GM18502 (cell line): ENCODE results near the gene DPEP1.
"Not testable (repeated sequence)": the region's sequence is repeated elsewhere in the genome, so short reads cannot be mapped to it uniquely, and the experiment has no call there.

ENCODE experiments used
- ATAC-seq: cut with Tn5 transposase; IDR thresholded peaks from one replicate; pipeline ENCODE4 v1.9.1; 2021; ENCODE audit warnings: mild to moderate bottlenecking; ENCODE audit not compliant: unreplicated experiment, poor library complexity

The DPEP1 gene

GRCh38 chr16:89576153-89577054 lies 37.0 kb upstream of the DPEP1 start:
- ATAC-seq, result no peak

- ATAC-seq, result no peak
These were observed 36.2 kb upstream of the DPEP1 start for GRCh38 chr16:89577055-89577759.

- no peak for ATAC-seq
These were observed 34.1 kb upstream of the DPEP1 start for GRCh38 chr16:89579351-89579750.

GRCh38 chr16:89581045-89581695 lies 32.3 kb upstream of the DPEP1 start:
- ATAC-seq, result no peak

DNA sequence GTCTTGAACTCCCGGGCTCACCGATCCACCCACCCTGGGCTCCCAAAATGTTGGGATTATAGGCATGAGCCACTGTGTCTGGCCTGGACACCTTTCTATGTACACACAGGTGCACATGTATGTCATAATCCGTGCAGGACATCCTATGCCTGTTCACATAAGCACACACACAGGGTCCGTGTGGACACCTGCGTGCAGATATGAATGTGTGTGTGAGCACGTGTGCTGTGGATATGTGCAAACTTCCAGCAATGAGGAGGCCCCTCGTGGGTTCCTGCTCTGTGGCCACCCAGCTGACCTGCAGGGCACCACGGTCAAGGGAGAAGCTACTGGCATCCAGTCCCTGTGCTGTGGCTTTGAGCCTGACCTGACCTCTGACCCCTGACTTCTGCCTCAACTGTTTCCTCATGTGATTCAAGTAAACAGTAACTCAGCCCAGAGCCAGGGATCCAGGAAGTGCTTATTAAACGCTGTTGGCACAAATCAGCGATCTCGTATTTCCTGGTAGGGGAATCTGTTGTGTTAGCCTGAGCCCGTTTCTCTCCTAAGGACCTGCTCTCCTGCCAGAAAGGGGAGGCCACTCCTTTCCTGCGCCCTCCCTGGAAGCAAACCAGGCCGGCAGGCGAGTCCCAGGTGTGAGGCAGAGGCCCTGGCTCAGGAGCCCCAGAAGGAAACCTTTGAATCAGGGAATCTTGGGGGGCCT lies 31.4 kb upstream of the DPEP1 start:
- no peak for ATAC-seq

DNA sequence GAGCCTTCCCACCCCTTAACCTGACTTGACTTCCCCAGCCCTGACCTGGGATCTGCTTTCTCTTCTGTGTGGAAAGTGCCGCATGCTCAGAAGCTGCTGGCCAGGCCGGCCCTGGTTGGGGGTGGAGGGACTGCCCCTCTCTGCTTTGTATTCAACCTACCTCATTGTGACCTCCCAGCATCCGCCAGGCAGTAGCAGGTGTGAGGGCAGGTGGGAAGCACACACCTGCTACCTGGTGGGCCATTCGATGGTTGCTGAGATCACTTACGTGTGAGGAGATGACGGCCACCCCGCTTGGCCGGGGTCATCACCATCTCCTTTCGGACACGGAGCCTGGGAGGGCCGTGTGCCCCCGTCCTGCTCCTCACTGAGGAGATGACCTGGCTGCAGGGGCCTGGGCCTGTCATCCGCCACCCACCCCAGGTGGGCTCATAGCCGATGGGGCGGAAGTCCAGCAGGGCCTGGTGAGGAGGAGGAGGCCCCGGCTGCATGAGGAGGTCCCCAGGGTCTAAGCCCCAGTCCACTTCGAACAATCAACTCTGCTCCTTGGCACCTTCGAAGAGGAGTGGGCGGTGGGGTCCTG lies 30.7 kb upstream of the DPEP1 start:
- ATAC-seq, result no peak

- no peak for ATAC-seq
These were observed 30.1 kb upstream of the DPEP1 start for GRCh38 chr16:89583197-89583894.

DNA sequence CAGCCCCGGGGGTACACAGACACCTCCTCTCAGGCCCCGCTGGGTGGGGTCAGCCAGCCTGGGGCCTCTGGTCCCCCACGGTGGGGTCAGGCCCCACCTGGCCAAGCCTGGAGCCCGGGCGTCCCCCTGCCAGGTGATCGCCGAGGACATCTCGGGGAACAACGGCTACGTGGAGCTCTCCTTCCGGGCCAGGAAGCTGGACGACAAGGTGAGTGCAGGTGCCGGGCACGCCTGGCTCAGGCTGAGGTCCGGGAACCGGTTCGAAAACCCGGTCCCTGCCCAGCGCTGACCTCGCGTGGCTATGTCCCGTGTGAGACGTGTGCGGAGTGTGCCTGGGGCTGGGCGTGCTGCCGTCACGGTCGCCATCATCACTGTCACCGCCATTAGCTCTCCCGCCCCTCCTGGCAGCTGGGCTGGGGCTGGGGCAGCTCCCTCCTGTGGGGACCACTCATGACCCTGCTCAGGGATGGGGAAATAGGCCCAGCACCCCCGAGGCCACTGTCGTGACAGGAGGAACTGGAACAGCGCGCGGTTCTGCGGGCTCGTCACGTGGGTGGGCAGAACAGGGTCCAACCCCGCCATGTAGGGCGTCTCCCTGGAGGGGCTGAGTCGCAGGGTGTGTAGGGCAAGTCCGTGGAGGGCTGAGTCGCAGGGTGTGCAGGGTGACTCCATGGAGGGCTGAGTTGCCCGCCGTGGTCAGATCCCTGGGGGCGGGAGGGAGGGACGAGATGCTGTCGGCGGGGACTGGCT lies 29.4 kb upstream of the DPEP1 start:
- ATAC-seq, result no peak

DNA sequence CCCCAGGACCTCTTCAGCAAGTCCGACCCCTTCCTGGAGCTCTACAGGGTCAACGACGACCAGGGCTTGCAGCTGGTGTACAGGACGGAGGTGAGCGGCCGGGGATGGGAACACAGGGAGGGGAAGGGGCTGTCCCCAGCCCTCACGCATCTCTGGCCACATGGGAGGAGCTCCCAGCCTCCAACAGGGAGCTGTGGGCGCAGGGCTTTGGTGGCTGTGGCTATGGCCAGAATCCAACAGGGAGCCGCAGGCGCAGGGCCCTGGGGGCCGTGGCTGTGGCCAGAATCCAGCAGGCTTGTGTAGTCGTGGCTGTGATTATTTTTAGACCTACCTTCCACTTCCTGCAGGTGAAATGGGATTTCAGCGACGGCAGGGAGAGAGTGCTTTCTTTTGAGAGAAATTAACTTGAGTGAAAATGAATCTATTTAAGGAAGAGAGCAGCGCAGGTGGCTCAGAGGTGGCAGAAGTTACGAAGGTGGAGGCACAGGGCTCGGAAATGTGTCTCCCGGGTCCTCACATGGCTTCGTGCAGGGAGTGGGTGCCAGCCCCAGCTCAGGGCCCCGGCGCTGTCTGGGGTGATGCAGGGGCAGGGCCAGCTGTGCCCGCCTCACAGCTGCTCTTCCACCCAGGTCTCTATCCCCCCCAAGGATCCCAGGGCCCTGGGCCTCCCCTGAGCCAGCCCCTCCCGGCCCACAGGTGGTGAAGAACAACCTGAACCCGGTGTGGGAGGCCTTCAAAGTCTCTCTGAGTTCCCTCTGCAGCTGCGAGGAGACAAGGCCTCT lies 28.5 kb upstream of the DPEP1 start:
- no peak for ATAC-seq

DNA sequence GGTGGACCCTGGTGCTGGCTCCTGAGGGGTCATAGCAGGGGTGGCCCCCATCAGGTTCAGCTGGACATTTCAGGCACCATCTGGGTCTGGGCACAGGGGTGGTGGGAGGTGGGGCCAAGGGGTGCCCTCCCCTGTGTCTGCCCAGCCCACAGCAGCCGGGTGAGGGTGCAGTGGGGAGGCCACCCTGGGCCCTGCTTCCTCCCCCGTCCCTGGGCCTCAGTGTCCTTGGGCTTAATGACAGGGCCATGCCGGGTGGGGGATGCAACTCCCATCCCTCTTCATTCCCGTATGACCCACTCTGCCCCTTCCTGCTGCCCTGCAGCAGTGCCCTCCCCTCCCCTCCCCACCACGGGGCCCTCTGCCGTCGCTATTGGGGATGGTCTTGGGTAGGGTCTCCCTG lies 27.2 kb upstream of the DPEP1 start:
- no peak for ATAC-seq

- ATAC-seq, result no peak
These were observed 26.6 kb upstream of the DPEP1 start for GRCh38 chr16:89586853-89587252.

DNA sequence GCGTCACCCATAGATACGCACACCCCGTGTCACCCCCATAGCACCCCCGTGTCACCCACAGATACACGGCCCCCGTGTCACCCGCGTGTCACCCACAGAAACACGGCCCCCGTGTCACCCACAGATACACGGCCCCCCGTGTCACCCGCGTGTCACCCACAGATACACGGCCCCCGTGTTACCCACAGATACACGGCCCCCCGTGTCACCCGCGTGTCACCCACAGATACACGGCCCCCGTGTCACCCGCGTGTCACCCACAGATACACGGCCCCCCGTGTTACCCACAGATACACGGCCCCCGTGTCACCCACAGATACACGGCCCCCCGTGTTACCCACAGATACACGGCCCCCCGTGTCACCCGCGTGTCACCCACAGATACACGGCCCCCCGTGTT lies 25.8 kb upstream of the DPEP1 start:
- ATAC-seq, result not testable (repeated sequence)

- ATAC-seq, result no peak
These were observed 24.9 kb upstream of the DPEP1 start for GRCh38 chr16:89588413-89589109.

DNA sequence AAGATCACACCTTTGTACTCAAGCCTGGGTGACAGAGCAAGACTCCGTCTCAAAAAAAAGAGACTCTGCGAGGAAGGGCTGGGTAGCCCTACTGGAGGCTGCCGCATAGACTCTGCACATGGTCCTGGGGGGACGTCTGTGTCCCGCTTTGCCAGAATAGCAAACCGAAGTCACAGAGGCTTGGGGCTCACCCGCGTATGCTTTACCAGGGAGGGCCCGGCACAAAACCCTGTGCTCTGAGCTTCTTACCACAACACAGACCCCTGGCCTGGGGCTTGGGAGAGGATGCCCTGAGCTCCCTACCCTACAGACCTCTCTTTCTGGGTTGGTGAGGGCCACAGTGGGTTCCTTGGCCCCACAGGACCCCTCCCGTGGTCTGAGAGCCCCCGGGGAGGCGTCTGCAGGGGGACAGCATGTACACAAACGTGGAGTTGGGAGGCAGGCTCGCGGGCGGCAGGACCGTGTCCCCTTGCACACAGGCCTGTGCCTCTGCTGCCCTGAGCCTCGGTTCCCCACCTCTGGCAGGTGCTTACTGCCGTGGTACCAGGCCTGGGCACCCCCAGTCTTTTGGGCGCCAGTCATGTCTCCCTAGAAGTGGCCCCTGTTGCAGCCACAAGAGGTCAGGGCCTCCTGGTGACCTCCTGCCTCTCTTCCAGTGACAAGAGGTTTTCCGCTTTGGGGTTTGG lies 24.1 kb upstream of the DPEP1 start:
- no peak for ATAC-seq

- ATAC-seq, result no peak
These were observed 19.6 kb upstream of the DPEP1 start for GRCh38 chr16:89593841-89594240.

DNA sequence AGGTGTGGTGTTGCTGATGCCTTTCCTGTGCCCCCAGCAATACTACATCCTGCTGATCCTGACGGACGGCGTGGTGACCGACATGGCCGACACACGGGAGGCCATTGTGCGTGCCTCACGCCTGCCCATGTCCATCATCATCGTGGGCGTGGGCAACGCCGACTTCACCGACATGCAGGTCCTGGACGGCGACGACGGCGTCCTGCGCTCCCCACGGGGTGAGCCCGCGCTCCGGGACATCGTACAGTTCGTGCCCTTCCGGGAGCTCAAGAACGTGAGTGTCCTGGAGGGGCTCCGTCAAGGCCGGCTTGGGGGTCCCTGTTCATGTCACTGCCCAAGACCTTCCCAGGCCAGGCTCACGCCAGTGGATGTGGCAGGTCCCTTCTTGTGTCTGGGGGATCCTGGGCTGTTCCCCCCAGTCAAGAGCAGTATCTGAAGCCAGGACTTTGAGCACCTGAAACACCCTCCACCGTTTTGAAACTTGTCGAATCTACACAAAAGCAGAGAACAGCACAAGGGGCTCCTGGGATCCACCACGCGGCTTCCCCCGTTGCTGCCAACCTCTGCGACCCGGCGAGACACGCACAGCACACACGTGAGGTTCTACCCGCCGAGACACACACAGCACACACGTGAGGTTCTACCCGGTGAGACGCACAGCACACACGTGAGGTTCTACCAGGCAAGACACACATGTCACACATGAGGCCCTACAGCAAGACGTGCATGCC lies 17.9 kb upstream of the DPEP1 start:
- ATAC-seq, result no peak
